Measurements from ENCODE around the gene PACRG. TPM values are rescaled to one million over a fixed set of nuclear protein-coding genes. Genes with fewer than 3 reads are reported as not detected.

PACRG gene
- total and polyA plus RNA-seq, 5 donors from 2014 or later: 0.44 to 1.2 (median 0.87) TPM; not detected in 2

- Histone ChIP-seq H3K27me3 (ENCODE audit: control insufficient read depth, insufficient read depth, low read length) (no peaks in the 10 kb centered on the region), H3K4me1 (ENCODE audit: control insufficient read depth, insufficient read depth, low read length, poor library complexity, severe bottlenecking) (no peaks in the 10 kb centered on the region), H3K4me3 (ENCODE audit: low read depth, low read length) (no peak overlapping the region), H3K36me3 (ENCODE audit: control insufficient read depth, insufficient read depth, low read length) (no peaks in the 10 kb centered on the region), H3K27ac (ENCODE audit: insufficient read depth, low read length, poor library complexity, severe bottlenecking) (no peak overlapping the region), H3K9me3 (ENCODE audit: control insufficient read depth in 2 of 2, low read length in 2 of 2) (no peaks in the 10 kb centered on the region)
- H3K27ac Mint-ChIP-seq: no peak overlapping the region
- DNase-seq (no peak), ATAC-seq (ENCODE audit: low read depth in 2 of 2) (no peak)
- H3K9me3 Mint-ChIP-seq: peaks cover 0 to 16% (median 3%) of the 10 kb centered on the region in 7 donors
- no peaks in the 10 kb centered on the region for H3K36me3 Mint-ChIP-seq
- peaks cover 5% of the 10 kb centered on the region for H3K27me3 Mint-ChIP-seq
- H3K4me3 Mint-ChIP-seq: no peak overlapping the region
- H3K4me1 Mint-ChIP-seq: no peaks in the 10 kb centered on the region
These were observed 481.2 kb downstream of the PACRG start for GRCh38 chr6:163209005-163209404.

DNA sequence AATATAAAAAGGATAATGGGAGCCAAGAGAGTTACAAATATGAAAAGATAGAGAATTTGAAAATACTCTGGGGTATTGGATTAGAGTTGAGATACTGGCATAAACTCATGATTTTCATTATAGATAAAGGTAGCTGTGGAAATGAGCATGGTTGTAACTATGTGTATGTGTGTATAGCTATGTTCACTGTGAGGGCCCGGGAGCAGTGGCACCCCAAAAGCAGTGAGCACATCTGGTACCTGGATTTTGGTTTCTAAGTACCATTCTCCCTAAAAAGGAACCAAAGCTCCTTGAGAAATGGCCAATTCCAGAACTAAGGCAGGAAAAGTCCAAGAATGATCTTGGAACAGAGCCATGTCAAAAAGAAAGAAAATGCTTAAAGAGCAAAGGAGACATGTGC is 484.3 kb downstream of the PACRG start:
- no peak overlapping the region for H3K4me3 Mint-ChIP-seq

GRCh38 chr6:163214259-163214658 is 486.5 kb downstream of the PACRG start:
- Histone ChIP-seq H3K4me3 (ENCODE audit: low read depth, low read length) (no peak overlapping the region), H3K4me1 (ENCODE audit: control insufficient read depth, insufficient read depth, low read length, poor library complexity, severe bottlenecking) (no peaks in the 10 kb centered on the region), H3K36me3 (ENCODE audit: control insufficient read depth, insufficient read depth, low read length) (no peaks in the 10 kb centered on the region), H3K27me3 (ENCODE audit: control insufficient read depth, insufficient read depth, low read length) (no peaks in the 10 kb centered on the region), H3K9me3 (ENCODE audit: control insufficient read depth in 2 of 2, low read length in 2 of 2) (no peaks in the 10 kb centered on the region), H3K27ac (ENCODE audit: insufficient read depth, low read length, poor library complexity, severe bottlenecking) (no peak overlapping the region)
- Mint-ChIP-seq H3K36me3 (no peaks in the 10 kb centered on the region), H3K27ac (no peak overlapping the region), H3K27me3 (peaks cover 6% of the 10 kb centered on the region), H3K4me1 (no peaks in the 10 kb centered on the region), H3K9me3 (peaks cover 0 to 8% (median 3%) of the 10 kb centered on the region in 7 donors), H3K4me3 (no peak overlapping the region)
- DNase-seq (no peak), ATAC-seq (ENCODE audit: low read depth in 2 of 2) (no peak)

More for the DNA sequence above, 484.3 kb downstream of the PACRG start:
- ATAC-seq (ENCODE audit: low read depth in 2 of 2): no peak
- no peak for DNase-seq
- H3K4me1 ChIP-seq (ENCODE audit: control insufficient read depth, insufficient read depth, low read length, poor library complexity, severe bottlenecking): no peaks in the 10 kb centered on the region
- no peaks in the 10 kb centered on the region for H3K4me1 Mint-ChIP-seq
- no peaks in the 10 kb centered on the region for H3K9me3 ChIP-seq (ENCODE audit: control insufficient read depth in 2 of 2, low read length in 2 of 2)
- no peak overlapping the region for H3K27ac ChIP-seq (ENCODE audit: insufficient read depth, low read length, poor library complexity, severe bottlenecking)
- no peaks in the 10 kb centered on the region for H3K36me3 Mint-ChIP-seq
- H3K27ac Mint-ChIP-seq: no peak overlapping the region
- H3K9me3 Mint-ChIP-seq: peaks cover 0 to 8% (median 2%) of the 10 kb centered on the region in 7 donors
- H3K27me3 Mint-ChIP-seq: no peaks in the 10 kb centered on the region
- no peaks in the 10 kb centered on the region for H3K27me3 ChIP-seq (ENCODE audit: control insufficient read depth, insufficient read depth, low read length)
- H3K36me3 ChIP-seq (ENCODE audit: control insufficient read depth, insufficient read depth, low read length): no peaks in the 10 kb centered on the region
- no peak overlapping the region for H3K4me3 ChIP-seq (ENCODE audit: low read depth, low read length)

- Mint-ChIP-seq H3K9me3 (peaks cover 0 to 5% (median 1%) of the 10 kb centered on the region in 7 donors), H3K4me3 (no peak overlapping the region), H3K27ac (no peak overlapping the region), H3K36me3 (no peaks in the 10 kb centered on the region), H3K27me3 (peaks cover 6% of the 10 kb centered on the region), H3K4me1 (no peaks in the 10 kb centered on the region)
- Histone ChIP-seq H3K4me3 (ENCODE audit: low read depth, low read length) (no peak overlapping the region), H3K9me3 (ENCODE audit: control insufficient read depth in 2 of 2, low read length in 2 of 2) (no peaks in the 10 kb centered on the region), H3K36me3 (ENCODE audit: control insufficient read depth, insufficient read depth, low read length) (no peaks in the 10 kb centered on the region), H3K4me1 (ENCODE audit: control insufficient read depth, insufficient read depth, low read length, poor library complexity, severe bottlenecking) (no peaks in the 10 kb centered on the region), H3K27ac (ENCODE audit: insufficient read depth, low read length, poor library complexity, severe bottlenecking) (no peak overlapping the region), H3K27me3 (ENCODE audit: control insufficient read depth, insufficient read depth, low read length) (no peaks in the 10 kb centered on the region)
- no peak for ATAC-seq (ENCODE audit: low read depth in 2 of 2)
- no peak for DNase-seq
These were observed 490.7 kb downstream of the PACRG start for GRCh38 chr6:163218361-163218894.

DNA sequence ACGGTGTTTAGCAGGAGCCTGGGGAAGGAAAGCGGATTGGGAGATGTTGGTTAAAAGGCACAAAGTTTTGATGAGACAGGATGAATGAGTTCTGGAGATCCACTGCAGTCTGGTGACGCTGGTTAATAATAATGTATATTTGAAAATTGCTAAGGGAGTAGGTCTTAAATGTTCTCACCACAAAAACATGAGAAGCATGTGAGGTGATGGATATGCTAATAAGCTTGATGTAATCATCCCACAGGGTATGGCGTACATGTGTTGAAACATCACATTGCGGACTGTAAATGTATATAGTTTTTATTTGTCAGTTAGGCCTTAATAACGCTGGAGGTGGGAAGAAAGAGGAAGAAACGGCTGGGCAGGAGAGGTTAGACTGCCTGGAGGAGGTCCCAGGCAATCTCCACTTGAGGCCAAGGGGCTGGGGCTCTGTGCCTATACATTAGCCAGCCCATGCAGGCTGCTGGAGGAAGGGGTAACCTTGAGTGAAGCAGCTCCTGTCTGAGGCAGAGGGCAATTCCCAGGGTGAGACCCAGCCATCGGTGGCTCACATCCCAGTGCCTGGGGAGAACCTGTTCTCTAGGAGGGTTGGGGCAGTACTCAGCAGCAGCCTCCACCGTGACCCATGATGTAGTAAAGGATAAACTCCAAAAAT is 498.5 kb downstream of the PACRG start:
- Mint-ChIP-seq H3K27ac (no peak overlapping the region), H3K4me1 (no peaks in the 10 kb centered on the region), H3K4me3 (no peak overlapping the region), H3K36me3 (no peaks in the 10 kb centered on the region), H3K9me3 (peaks cover 0 to 8% (median 4%) of the 10 kb centered on the region in 7 donors), H3K27me3 (peaks cover 5% of the 10 kb centered on the region)
- no peaks in the 10 kb centered on the region for H3K4me1 ChIP-seq (ENCODE audit: control insufficient read depth, insufficient read depth, low read length, poor library complexity, severe bottlenecking)
- H3K4me3 ChIP-seq (ENCODE audit: low read depth, low read length): no peak overlapping the region
- DNase-seq (no peak), ATAC-seq (ENCODE audit: low read depth in 2 of 2) (no peak)
- no peaks in the 10 kb centered on the region for H3K9me3 ChIP-seq (ENCODE audit: control insufficient read depth in 2 of 2, low read length in 2 of 2)
- H3K27me3 ChIP-seq (ENCODE audit: control insufficient read depth, insufficient read depth, low read length): no peaks in the 10 kb centered on the region
- no peak overlapping the region for H3K27ac ChIP-seq (ENCODE audit: insufficient read depth, low read length, poor library complexity, severe bottlenecking)
- no peaks in the 10 kb centered on the region for H3K36me3 ChIP-seq (ENCODE audit: control insufficient read depth, insufficient read depth, low read length)

DNA sequence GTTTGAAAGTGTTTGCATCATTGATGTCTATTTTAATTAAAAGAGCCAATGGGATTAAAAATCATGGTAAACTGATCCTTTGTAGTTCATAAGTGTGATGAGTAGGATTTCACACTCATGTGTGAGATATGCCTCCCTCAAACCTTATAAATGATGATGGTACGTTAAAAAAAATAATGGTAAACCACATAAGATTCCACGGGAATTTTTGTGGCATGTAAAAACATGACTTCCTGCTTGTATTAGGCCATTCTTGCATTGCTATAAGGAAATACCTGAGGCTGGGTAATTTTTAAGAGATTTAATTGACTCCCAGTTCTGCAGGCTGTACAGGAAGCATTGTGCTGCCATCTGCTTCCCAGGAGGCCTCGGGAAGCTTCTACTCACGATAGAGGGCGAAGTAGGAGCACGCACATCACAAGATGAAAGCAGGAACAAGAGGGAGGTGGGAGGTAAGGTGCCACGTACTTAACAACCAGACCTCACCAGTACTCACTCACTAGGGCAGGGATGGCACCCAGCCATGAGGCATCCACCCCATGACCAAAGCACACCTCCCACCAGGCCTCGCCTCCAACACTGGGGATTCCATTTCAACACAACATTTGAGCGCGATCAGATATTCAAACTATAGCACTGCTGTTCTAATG is 499.2 kb downstream of the PACRG start:
- Histone ChIP-seq H3K27ac (ENCODE audit: insufficient read depth, low read length, poor library complexity, severe bottlenecking) (no peak overlapping the region), H3K36me3 (ENCODE audit: control insufficient read depth, insufficient read depth, low read length) (no peaks in the 10 kb centered on the region), H3K27me3 (ENCODE audit: control insufficient read depth, insufficient read depth, low read length) (no peaks in the 10 kb centered on the region), H3K9me3 (ENCODE audit: control insufficient read depth in 2 of 2, low read length in 2 of 2) (no peaks in the 10 kb centered on the region), H3K4me3 (ENCODE audit: low read depth, low read length) (no peak overlapping the region), H3K4me1 (ENCODE audit: control insufficient read depth, insufficient read depth, low read length, poor library complexity, severe bottlenecking) (no peaks in the 10 kb centered on the region)
- DNase-seq: no peak
- Mint-ChIP-seq H3K27me3 (peaks cover 5% of the 10 kb centered on the region), H3K36me3 (no peaks in the 10 kb centered on the region), H3K9me3 (peaks cover 0 to 8% (median 4%) of the 10 kb centered on the region in 7 donors), H3K4me1 (no peaks in the 10 kb centered on the region), H3K4me3 (no peak overlapping the region), H3K27ac (no peak overlapping the region)
- no peak for ATAC-seq (ENCODE audit: low read depth in 2 of 2)

DNA sequence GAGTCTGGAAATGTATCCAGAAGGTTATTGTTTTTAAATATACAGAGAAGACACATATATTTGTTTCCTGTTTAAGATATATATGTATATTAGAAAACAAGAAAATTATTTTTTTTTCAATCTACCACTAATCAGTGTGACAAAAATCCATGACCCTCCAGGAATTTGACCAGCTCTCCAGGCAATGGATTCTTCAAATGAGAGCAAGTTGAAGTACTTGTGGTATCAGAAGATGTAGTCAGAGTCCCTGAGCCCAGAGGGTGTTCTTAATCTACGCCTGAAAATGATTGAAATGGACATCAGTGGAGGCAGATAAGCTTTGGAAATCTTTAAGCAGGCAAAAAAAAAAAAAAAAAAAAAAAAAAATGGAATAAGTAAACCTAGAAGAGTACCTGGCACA is 500.3 kb downstream of the PACRG start:
- H3K27me3 Mint-ChIP-seq: peaks cover 5% of the 10 kb centered on the region
- H3K27ac Mint-ChIP-seq: no peak overlapping the region
- Histone ChIP-seq H3K4me3 (ENCODE audit: low read depth, low read length) (no peak overlapping the region), H3K9me3 (ENCODE audit: control insufficient read depth in 2 of 2, low read length in 2 of 2) (no peaks in the 10 kb centered on the region), H3K36me3 (ENCODE audit: control insufficient read depth, insufficient read depth, low read length) (no peaks in the 10 kb centered on the region), H3K4me1 (ENCODE audit: control insufficient read depth, insufficient read depth, low read length, poor library complexity, severe bottlenecking) (no peaks in the 10 kb centered on the region), H3K27ac (ENCODE audit: insufficient read depth, low read length, poor library complexity, severe bottlenecking) (no peak overlapping the region), H3K27me3 (ENCODE audit: control insufficient read depth, insufficient read depth, low read length) (no peaks in the 10 kb centered on the region)
- H3K36me3 Mint-ChIP-seq: no peaks in the 10 kb centered on the region
- ATAC-seq (ENCODE audit: low read depth in 2 of 2) (no peak), DNase-seq (no peak)
- H3K4me1 Mint-ChIP-seq: no peaks in the 10 kb centered on the region
- peaks cover 0 to 8% (median 4%) of the 10 kb centered on the region in 7 donors for H3K9me3 Mint-ChIP-seq
- H3K4me3 Mint-ChIP-seq: no peak overlapping the region
